ENCODE data around the gene TM4SF4.

GRCh38 chr3:149428087-149428486 is 46.4 kb upstream of the TM4SF4 start:
- TF ChIP-seq CTCF (IDR thresholded peaks at IDR 0.05; ENCODE audit: low read depth, low read length, missing input control) (no peak), FOXA1 (IDR thresholded peaks at IDR 0.05) (no peak), ZBTB33 (IDR thresholded peaks at IDR 0.05) (no peak), REST (IDR thresholded peaks at IDR 0.05) (no peak)

Data from liver (tissue), 2 donors.